ENCODE measurements around the gene STEAP3.

STEAP3 gene, protein sequence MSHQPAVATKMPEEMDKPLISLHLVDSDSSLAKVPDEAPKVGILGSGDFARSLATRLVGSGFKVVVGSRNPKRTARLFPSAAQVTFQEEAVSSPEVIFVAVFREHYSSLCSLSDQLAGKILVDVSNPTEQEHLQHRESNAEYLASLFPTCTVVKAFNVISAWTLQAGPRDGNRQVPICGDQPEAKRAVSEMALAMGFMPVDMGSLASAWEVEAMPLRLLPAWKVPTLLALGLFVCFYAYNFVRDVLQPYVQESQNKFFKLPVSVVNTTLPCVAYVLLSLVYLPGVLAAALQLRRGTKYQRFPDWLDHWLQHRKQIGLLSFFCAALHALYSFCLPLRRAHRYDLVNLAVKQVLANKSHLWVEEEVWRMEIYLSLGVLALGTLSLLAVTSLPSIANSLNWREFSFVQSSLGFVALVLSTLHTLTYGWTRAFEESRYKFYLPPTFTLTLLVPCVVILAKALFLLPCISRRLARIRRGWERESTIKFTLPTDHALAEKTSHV

DNA sequence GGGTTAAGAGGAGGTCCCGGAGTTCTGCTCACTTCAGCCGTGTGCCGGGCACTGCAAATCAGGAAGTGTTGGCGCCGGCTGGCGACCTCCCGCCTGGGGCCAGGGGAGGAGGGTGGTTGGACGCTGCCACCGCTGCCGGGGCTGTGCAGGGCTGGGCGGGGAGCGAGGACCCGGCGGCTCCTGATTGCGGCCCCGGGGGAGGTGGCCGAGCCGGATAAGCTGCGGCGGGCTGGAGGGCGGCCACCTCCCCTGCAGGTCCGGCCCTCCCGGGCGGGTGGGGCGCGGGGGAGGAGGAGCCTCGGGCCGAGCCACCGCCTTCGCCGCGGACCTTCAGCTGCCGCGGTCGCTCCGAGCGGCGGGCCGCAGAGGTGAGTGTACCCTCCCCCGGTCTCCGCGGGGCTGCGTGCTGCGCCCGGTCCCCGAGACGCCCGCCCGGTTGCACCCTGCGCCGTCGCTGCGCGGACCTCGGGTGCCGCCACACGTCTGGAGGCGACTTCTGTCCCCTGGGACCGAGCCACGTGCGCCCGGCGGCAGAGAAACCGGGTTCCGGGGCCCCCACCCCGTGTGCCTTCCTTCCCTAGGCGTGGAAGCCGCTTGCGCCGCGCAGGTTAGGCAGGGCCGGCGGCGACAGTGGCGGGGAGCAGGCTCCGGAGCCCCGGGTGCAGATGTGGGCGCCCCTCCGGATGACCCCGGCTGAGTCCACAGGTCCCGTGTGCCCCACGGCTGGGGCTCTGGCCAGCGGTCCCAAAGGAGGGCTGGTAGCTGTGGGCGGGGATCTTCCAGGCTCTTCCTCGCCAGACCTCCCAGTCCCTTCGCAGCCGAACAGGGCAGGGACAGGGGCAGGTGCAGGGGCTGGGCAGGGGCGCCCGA lies at the start of gene STEAP3:
Gene STEAP3 (plus strand): TSS at position 314 of the 870 bp plus-strand sequence. CDS start 7,179 bp downstream, outside the sequence.
- DNase-seq, result peak; percentile 26

DNA sequence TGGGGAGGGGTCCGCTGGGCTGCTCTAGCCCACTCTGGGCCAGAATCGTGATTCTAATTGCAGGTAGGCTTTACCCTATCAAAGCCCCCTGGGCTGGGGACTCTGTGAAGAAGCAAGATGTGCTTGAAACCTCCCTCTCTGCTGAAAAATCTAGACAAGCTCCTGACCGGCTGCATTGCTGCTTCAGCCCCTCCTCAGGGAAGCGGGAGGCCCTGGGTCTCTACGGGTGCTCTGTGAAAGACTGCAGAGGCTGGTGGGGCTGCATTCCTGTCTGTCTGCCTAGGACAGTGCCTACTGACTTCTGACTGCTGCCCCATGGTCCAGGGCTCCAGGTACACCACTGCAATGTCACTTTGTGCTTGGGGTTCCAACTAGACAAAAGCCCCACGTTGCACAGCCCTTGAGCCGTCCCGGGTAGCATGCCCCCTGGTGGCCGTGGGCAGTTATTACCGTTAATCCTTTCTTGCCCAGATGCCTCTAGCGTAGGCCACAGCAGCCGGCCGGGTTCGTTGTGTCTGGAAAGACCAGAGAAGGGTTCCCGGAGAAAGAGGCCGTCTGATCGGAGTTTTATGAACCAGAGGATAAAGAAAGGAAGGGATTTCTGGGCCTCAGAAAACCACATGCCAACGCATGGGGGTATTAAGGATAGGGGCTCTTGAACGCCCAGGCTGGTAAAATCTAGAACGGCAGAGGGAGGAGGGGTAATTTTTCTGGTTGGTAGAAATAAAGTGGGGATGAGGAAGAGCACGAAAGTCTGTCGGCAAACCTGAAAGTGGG lies 49.2 kb upstream of the STEAP3 start:
- peak; percentile 39 for DNase-seq

DNA sequence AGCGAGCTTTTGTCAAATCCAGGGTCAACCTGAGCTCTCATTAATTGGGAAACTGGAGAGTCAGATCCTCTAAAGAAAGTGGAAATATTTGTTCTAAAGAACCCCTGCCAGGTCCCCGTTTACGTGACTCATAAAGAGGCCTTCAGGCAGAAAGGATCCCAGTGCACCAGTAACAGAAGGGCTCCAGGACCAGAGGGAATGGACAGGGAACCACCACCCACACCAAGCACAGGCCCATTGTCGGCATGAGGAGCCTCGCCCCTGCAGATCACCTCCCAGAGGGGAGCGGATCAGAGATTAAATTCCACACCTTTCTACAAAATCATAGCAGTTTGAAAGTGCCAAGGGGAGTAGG lies 48.7 kb upstream of the STEAP3 start:
- no peak for DNase-seq

DNA sequence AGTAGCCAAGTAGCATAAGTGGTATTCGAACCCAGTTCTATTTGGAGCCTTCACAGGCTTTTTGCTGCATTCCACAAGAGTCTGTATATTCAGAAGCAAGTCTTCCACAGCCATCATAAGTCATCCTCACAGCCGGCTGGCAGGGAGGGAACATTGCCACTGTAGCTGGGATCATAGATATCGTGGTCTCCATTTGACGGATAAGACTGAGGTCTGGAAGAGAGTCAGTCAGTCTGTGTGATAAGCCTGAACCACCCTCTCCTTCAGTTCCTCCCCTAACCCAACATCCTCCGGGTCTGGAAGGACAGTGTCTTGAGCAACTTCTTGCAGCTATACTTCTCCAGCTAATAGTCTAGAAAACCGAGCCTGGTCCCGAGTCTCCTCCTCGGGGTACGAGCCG lies 48.1 kb upstream of the STEAP3 start:
- DNase-seq, result no peak

DNA sequence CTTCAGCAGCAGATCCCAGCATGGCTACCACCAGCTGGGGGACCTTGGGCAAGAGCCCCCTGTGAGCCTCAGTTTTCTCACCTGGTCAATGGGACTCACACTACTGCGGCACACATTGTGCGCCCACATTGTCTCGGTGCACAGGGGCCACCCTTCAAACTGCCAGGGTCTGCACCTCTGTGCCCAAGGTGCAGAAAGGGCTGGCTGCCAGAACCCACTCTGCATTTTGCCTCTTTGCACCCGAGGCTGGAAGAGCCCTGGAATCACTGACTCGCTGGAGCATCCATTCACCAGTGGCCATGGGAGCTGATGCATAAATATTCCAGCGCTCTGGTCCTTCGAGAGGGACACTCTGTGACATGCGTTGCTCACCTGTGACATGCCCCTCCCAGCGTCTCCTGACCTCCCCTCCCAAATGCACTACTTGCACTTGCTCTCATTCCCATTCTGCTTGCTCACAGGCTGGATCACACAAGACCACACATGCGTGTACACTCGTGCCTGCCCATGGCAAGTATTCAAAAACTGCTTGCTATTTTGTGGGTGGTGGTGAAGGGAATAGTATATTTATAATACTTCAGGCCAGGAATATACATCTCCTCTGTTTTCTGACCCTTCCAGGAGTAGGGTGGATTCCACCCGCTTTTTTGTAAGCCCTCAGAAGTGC lies 46.3 kb upstream of the STEAP3 start:
- DNase-seq, result no peak

GRCh38 chr2:119177838-119178190 lies 45.8 kb upstream of the STEAP3 start:
- DNase-seq, result no peak

- no peak for DNase-seq
Measured at GRCh38 chr2:119178776-119179175, 44.9 kb upstream of the STEAP3 start.

DNA sequence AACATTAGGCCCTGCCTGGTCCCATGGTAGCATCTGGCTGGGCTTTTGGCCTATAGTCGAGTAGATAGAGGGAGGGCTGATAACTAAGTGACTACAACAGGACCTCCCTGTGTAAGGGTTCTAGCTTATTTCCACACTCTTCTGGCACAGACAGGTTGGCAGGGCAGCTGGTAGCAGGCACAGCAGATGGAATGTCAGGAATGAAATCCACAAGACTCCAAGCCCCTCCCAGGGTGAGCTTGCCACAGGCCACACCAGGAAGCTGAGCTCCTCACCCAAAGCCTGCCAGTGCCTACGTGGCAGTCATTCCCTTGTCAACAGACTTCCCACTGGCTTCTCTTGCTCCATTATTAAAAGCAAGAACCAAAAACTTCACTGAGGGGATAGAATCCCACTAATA lies 44.4 kb upstream of the STEAP3 start:
- no peak for DNase-seq

- DNase-seq, result no peak
Measured at GRCh38 chr2:119179991-119180390, 43.6 kb upstream of the STEAP3 start.

DNA sequence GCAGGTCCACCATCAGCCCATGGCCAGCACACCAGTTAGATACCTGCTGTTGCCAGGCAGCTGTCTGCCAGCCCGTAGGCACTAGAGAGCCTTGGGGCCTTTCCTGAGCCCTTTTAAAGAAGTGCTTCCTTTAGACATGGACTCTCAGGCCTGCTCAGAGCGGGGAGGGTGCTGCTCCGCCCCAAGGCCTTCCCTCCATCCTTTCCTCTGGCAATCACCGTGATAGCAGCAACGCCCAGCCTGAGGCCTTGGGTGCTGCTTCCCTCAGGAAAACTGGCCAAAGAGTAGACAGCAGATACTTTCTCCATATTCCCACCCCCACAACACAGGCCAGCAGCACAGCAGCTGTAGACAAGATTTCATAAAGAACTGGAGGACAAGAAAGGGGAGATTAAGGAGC lies 42.7 kb upstream of the STEAP3 start:
- no peak for DNase-seq

DNA sequence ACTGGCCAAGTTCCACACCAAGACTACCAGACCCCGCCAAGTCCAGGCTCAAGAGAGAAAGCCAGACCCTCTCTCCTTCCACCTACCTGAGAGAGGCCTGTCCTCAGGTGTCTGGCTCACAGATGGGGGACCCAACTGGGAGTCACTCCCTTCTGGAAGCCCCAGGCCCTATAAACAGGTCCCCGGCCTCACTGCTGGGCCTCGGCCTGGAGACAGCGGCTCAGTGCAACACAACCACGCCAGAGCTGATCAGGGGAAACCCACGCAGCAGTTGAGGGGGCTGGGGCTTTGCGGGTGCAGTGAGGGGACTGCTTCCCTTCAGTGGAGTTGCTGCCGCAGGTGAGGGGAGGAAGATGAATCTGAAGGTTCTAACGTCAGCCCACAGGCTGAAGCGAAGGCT lies 42.2 kb upstream of the STEAP3 start:
- DNase-seq, result no peak

- DNase-seq, result no peak
Measured at GRCh38 chr2:119181791-119182445, 41.7 kb upstream of the STEAP3 start.

DNA sequence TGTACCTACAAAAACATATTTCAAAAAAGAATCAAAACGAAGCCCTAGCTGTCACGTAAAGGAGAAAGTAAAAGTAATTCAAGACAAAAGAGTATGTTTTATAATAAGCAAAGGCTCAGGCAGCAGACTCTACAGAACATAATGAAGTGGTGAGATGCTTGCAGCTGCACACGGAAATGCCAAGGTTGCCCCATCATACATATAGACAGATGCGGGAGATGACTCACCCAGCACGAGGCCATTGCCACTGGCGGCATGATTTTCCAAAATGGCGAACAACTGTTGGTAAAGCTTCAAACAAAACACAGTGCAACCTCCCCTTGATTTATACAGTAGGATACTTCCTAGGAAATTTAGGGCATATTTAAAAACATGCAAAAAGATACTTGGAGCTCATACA lies 39.1 kb upstream of the STEAP3 start:
- no peak for DNase-seq

DNA sequence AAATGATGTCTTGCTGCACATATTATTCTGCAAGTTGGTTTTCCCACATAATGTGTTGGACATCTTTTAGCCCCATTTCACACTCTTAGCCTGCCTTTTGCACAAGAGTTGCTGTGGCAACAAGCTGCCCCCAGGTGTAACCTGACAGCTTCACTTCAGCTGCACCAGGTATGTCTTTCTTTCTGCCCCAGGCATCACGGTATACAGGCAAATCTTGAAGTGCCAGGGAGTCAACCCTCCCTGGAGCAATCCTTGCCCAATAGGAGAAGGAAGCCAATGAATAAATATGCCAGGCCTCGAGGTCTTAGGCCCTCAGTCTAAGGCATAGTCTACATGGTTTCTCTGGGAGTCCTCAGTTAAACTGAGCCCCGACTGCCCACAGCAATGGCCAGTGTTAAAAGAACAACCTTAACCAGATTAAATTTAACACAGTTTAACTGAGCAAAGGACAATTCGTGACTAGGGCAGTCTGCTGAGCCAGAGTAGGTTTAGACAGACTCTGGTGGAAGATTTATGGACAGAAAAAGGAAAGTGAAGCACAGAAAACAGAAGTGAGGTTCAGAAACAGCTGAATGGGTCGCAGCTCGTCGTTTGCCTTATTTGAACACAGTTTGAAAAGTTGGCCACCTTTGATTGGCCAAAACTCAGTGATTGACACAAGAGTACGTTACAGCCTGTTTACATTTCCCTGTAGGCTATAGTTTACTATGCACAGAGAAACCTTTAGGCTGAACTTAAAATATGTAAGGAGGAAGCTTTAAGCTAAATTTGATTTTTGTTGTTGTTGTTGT lies 33.1 kb upstream of the STEAP3 start:
- DNase-seq, result no peak

GRCh38 chr2:119192893-119193292 lies 30.7 kb upstream of the STEAP3 start:
- no peak for DNase-seq

DNA sequence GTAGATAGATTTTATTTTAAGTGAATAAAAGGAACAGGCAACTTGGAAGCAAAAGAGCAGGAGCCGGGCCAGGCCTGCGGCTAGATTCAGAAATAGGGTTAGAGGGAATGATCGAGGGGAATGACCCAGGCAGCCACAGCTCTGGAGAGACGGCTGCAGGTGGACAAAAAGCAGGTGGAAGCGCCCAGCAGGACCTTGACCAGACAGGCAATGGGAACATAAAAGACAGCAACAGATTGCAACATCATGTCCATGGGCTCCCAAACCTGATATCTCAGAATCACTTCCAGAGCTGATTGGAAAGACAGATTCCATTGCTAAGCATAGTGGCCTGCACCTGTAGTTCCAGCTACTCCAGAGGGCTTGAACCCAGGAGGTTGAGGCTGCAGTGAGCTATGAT lies 28.6 kb upstream of the STEAP3 start:
- no peak for DNase-seq

GRCh38 chr2:119195887-119196286 lies 27.7 kb upstream of the STEAP3 start:
- no peak for DNase-seq

DNA sequence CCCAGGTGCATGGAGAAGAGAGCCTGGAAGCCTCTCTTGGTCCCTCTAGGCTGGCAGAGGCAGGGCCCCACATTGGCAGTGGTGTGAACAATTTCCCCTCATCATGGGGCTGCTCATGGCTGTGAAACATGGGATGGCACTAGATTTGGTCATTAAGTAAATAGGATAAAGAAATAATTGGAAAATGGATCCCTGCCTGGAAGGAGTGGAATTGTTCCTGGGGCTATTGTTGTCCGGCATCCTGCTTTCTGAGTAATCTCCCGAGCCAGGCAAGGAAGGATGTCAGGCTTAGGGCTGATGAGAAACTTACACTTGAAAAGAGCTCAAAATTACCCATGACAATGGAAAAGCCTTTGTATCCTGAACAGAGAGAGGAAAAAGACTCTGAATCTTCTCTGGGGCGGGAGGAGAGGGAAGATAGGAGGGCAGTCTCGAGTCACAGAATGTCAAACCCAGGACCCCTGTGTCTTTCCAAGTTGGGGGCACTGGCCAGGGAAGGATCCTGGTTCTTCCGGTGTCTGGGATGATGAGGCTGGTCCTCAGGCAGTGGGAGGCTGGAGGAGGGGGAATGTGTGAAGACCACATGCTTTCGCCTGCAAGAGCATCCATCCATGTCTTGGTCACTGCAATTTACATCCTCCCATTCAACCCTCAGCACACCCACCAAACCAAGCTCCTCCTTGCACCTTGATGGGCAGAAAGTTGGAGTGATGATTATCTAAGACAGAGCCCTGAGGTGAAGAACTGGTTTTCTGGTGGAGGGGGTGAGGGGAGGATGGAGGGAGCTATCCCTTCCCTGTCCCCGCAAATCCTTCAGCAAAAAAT lies 27.1 kb upstream of the STEAP3 start:
- no peak for DNase-seq

DNA sequence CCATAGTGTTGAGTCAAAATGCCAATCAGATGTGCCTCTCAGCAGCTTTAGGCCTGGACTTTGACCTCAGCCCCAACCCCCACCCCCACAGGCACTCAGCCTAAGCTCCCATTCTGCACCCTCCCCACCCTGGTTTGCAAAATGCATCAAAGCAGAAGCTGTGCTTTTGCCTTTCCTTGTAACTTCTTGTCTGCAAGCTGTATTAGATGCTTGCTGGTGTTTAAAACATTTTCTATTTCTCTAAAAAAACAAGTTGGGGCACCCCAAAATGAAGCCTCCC lies 26.6 kb upstream of the STEAP3 start:
- DNase-seq, result no peak

- DNase-seq, result no peak
Measured at GRCh38 chr2:119197529-119198239, 25.9 kb upstream of the STEAP3 start.

Data from CD4-positive, alpha-beta T cell treated with Interleukin-15 for 1 hour (primary cell).